ENCODE results near the gene LINGO3.

The LINGO3 gene

GRCh38 chr19:2305452-2306280, 2.3 kb downstream of the LINGO3 start:
- no peak for TF ChIP-seq CTCF (IDR thresholded peaks at IDR 0.05; ENCODE audit: low read depth, low read length, missing control alignments)
- DNase-seq (ENCODE audit: low read depth) = no peak
- H3K4me3 ChIP-seq (ENCODE audit: low read depth, low read length) = no peak overlapping the region

- no peak for TF ChIP-seq CTCF (IDR thresholded peaks at IDR 0.05; ENCODE audit: low read depth, low read length, missing control alignments)
- no peak overlapping the region for H3K4me3 ChIP-seq (ENCODE audit: low read depth, low read length)
- no peak for DNase-seq (ENCODE audit: low read depth)
Measured at GRCh38 chr19:2303211-2303798, 4.6 kb downstream of the LINGO3 start.

GRCh38 chr19:2302319-2303210, 5.4 kb downstream of the LINGO3 start:
- H3K4me3 ChIP-seq (ENCODE audit: low read depth, low read length) = no peak overlapping the region
- no peak for DNase-seq (ENCODE audit: low read depth)
- no peak for TF ChIP-seq CTCF (IDR thresholded peaks at IDR 0.05; ENCODE audit: low read depth, low read length, missing control alignments)

GRCh38 chr19:2300533-2300932, 7.4 kb downstream of the LINGO3 start:
- DNase-seq (ENCODE audit: low read depth) = no peak
- no peak for TF ChIP-seq CTCF (IDR thresholded peaks at IDR 0.05; ENCODE audit: low read depth, low read length, missing control alignments)
- H3K4me3 ChIP-seq (ENCODE audit: low read depth, low read length) = no peak overlapping the region

- TF ChIP-seq CTCF (IDR thresholded peaks at IDR 0.05; ENCODE audit: low read depth, low read length, missing control alignments) = no peak
- no peak overlapping the region for H3K4me3 ChIP-seq (ENCODE audit: low read depth, low read length)
- DNase-seq (ENCODE audit: low read depth) = no peak
Measured at GRCh38 chr19:2296141-2296540, 11.8 kb downstream of the LINGO3 start.

- no peak for DNase-seq (ENCODE audit: low read depth)
- no peak overlapping the region for H3K4me3 ChIP-seq (ENCODE audit: low read depth, low read length)
- TF ChIP-seq CTCF (IDR thresholded peaks at IDR 0.05; ENCODE audit: low read depth, low read length, missing control alignments) = no peak
Measured at GRCh38 chr19:2294687-2295335, 13.1 kb downstream of the LINGO3 start.

All from GM12864 (cell line).